SIG-M5 (cell line): ENCODE results near the gene SERPINI1.

Source experiments
- DNase-seq: peaks from one replicate; lab custom pipeline; 2025; lab: John Stamatoyannopoulos, UW

The SERPINI1 gene

GRCh38 chr3:167734498-167735232, 856 bp upstream of the SERPINI1 start, which contains the start of gene PDCD10:
Gene PDCD10, minus strand, starts transcription at chr3:167734892. Its CDS starts 14,735 bp downstream, at chr3:167720157.
- DNase-seq = peak; percentile 98

GRCh38 chr3:167736264-167736787, 805 bp downstream of the SERPINI1 start:
- no peak for DNase-seq

GRCh38 chr3:167736997-167737396, 1.5 kb downstream of the SERPINI1 start:
- DNase-seq = no peak

GRCh38 chr3:167738037-167738436, 2.5 kb downstream of the SERPINI1 start:
- DNase-seq = no peak

GRCh38 chr3:167739190-167739810, 3.8 kb downstream of the SERPINI1 start:
- no peak for DNase-seq

GRCh38 chr3:167740961-167741587, 5.6 kb downstream of the SERPINI1 start:
- DNase-seq = no peak

GRCh38 chr3:167742338-167742737, 6.8 kb downstream of the SERPINI1 start:
- DNase-seq = no peak

- no peak for DNase-seq
Observed at GRCh38 chr3:167743799-167744198, 8.3 kb downstream of the SERPINI1 start.

GRCh38 chr3:167749209-167749608, 13.7 kb downstream of the SERPINI1 start:
- DNase-seq = no peak

- DNase-seq = no peak
Observed at GRCh38 chr3:167749728-167750127, 14.2 kb downstream of the SERPINI1 start.

GRCh38 chr3:167750272-167750971, 14.9 kb downstream of the SERPINI1 start:
- no peak for DNase-seq

- DNase-seq = no peak
Observed at GRCh38 chr3:167754049-167754448, 18.5 kb downstream of the SERPINI1 start.

- DNase-seq = no peak
Observed at GRCh38 chr3:167761302-167761701, 25.8 kb downstream of the SERPINI1 start.

- no peak for DNase-seq
Observed at GRCh38 chr3:167762296-167762695, 26.8 kb downstream of the SERPINI1 start.

- no peak for DNase-seq
Observed at GRCh38 chr3:167772992-167773391, 37.5 kb downstream of the SERPINI1 start.

GRCh38 chr3:167773584-167773983, 38.1 kb downstream of the SERPINI1 start:
- no peak for DNase-seq

GRCh38 chr3:167776066-167776685, 40.7 kb downstream of the SERPINI1 start:
- DNase-seq = no peak

GRCh38 chr3:167777356-167777755, 41.8 kb downstream of the SERPINI1 start:
- no peak for DNase-seq

GRCh38 chr3:167780214-167780883, 44.8 kb downstream of the SERPINI1 start:
- DNase-seq = no peak

GRCh38 chr3:167783781-167784180, 48.3 kb downstream of the SERPINI1 start:
- no peak for DNase-seq

GRCh38 chr3:167785790-167786189, 50.3 kb downstream of the SERPINI1 start:
- DNase-seq = no peak
